ENCODE measurements around the gene CCDC110. TPM values are rescaled to one million over a fixed set of nuclear protein-coding genes. Genes with fewer than 3 reads are reported as not detected.

Gene CCDC110
- total and polyA plus RNA-seq, 2 of the 13 experiments (the other 11 are each of a cell fraction or from before 2014, with no cell fraction given), result not detected

DNA sequence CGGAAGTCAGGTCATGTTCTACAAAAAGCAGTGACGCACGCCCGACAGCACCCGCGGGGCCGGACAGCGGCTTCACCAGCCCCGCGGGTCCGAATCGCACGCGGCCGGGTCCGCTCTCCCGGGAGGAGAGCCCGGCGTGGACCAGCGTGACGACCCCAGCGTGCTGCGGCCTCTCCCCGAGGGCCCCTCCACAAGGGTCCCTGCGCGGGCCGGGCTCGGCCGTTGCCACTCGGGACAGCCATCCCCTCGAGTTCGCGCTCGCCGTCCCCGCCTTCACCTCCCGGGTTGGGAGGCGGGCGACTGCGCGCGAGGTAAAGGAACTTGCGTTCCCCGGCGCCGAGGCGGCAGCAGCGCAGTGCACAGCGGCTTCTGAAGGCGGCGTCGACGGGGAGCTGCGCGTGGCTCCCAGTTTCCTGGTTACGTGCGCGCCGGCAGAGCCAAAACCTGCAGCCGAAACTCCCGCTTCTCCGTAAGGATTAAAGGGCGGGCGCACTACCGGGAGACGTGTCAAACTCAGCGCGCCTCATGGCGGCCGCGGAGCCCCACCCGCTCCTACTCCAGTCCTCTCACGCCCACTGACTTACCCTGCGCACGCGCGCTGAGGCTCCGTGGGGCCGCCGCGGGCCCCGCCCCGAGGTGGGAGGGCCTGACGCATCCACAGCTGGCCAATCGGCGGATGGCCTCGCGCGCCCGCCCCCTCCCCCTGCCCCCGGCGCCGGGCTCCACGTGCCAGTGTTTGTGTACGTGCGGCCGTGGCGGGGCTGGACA lies 75.4 kb downstream of the CCDC110 start (continued):
- TF ChIP-seq HNRNPUL1 (IDR thresholded peaks at IDR 0.05; ENCODE audit: low read depth, low read length) (no peak), DPF2 (CRISPR knock-in tag; IDR thresholded peaks at IDR 0.05; ENCODE audit: borderline replicate concordance, low read depth) (no peak), ZNF589 (CRISPR knock-in tag; conservative IDR thresholded peaks at IDR 0.05) (peak; percentile 86), GATAD2A (CRISPR knock-in tag; IDR thresholded peaks at IDR 0.05) (peak; percentile 39; the same call in 1 of the 2 replicates), ZNF629 (CRISPR knock-in tag; conservative IDR thresholded peaks at IDR 0.05) (0 out of 2 replicates have a peak, but pooled peaks have one; percentile 11), ONECUT2 (CRISPR knock-in tag; IDR thresholded peaks at IDR 0.05) (peak; percentile 27; the same call in 1 of the 2 replicates), SRSF4 (IDR thresholded peaks at IDR 0.05; ENCODE audit: low read depth, low read length, poor library complexity, severe bottlenecking) (no peak), POLR2A (IDR thresholded peaks at IDR 0.05; ENCODE audit: insufficient read depth in 1 of 2, low read depth in 2 of 2, low read length in 2 of 2) (peak; percentile 5 to 52; a peak in 2 of 4 replicates), HDAC1 (CRISPR knock-in tag; IDR thresholded peaks at IDR 0.05) (peak; percentile 98), FLYWCH1 (CRISPR knock-in tag; IDR thresholded peaks at IDR 0.05) (peak; percentile 90), STAT5B (CRISPR knock-in tag; IDR thresholded peaks at IDR 0.05) (peak; percentile 17; the same call in 1 of the 2 replicates), BORCS8-MEF2B (CRISPR knock-in tag; IDR thresholded peaks at IDR 0.05) (peak; percentile 88), SAFB2 (CRISPR knock-in tag; IDR thresholded peaks at IDR 0.05; ENCODE audit: borderline replicate concordance, low read depth) (peak; percentile 82), NFATC3 (CRISPR knock-in tag; IDR thresholded peaks at IDR 0.05) (no peak), ZNF10 (CRISPR knock-in tag; IDR thresholded peaks at IDR 0.05; ENCODE audit: borderline replicate concordance, low read depth) (no peak), BRD4 (CRISPR knock-in tag; IDR thresholded peaks at IDR 0.05) (peak; percentile 63), ELF4 (CRISPR knock-in tag; IDR thresholded peaks at IDR 0.05; ENCODE audit: borderline replicate concordance) (peak; percentile 91), IRF2 (CRISPR knock-in tag; IDR thresholded peaks at IDR 0.05) (no peak; the same call in 1 of the 2 replicates), TCF12 (IDR thresholded peaks at IDR 0.05) (no peak), TCF12 (CRISPR knock-in tag; IDR thresholded peaks at IDR 0.05) (0 out of 2 replicates have a peak, but pooled peaks have one; percentile 52)
- TF ChIP-seq, protein P1, sequence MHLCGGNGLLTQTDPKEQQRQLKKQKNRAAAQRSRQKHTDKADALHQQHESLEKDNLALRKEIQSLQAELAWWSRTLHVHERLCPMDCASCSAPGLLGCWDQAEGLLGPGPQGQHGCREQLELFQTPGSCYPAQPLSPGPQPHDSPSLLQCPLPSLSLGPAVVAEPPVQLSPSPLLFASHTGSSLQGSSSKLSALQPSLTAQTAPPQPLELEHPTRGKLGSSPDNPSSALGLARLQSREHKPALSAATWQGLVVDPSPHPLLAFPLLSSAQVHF (CRISPR knock-in tag; IDR thresholded peaks at IDR 0.05), result peak; percentile 93
- TF ChIP-seq, protein P2, sequence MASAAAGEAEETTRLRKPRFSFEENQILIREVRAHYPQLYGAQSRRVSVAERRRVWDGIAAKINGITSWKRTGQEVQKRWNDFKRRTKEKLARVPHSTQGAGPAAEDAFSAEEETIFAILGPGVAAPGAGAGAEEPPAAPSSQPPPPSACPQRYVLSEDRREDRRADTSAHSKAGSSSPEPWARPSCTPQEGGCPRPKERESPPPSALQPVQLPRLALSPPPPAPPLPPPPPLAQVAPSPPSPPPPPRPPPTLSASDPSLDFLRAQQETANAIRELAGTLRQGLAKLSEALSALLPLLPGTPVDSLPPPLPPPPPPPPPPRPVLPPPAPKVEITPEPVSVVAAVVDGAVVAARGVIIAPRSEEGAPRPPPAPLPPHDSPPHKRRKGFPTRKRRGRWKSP (CRISPR knock-in tag; IDR thresholded peaks at IDR 0.05), result no peak; the same call in 1 of the 2 replicates
- TF ChIP-seq, protein P3, sequence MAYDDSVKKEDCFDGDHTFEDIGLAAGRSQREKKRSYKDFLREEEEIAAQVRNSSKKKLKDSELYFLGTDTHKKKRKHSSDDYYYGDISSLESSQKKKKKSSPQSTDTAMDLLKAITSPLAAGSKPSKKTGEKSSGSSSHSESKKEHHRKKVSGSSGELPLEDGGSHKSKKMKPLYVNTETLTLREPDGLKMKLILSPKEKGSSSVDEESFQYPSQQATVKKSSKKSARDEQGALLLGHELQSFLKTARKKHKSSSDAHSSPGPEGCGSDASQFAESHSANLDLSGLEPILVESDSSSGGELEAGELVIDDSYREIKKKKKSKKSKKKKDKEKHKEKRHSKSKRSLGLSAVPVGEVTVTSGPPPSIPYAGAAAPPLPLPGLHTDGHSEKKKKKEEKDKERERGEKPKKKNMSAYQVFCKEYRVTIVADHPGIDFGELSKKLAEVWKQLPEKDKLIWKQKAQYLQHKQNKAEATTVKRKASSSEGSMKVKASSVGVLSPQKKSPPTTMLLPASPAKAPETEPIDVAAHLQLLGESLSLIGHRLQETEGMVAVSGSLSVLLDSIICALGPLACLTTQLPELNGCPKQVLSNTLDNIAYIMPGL (CRISPR knock-in tag; IDR thresholded peaks at IDR 0.05; ENCODE audit: borderline replicate concordance in 1 of 2, low read depth in 1 of 2), result peak; percentile 57 to 69; a peak in 3 of 4 replicates
- TF ChIP-seq, protein P4, sequence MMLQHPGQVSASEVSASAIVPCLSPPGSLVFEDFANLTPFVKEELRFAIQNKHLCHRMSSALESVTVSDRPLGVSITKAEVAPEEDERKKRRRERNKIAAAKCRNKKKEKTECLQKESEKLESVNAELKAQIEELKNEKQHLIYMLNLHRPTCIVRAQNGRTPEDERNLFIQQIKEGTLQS (CRISPR knock-in tag; IDR thresholded peaks at IDR 0.05), result peak; percentile 61
- TF ChIP-seq, protein P5, sequence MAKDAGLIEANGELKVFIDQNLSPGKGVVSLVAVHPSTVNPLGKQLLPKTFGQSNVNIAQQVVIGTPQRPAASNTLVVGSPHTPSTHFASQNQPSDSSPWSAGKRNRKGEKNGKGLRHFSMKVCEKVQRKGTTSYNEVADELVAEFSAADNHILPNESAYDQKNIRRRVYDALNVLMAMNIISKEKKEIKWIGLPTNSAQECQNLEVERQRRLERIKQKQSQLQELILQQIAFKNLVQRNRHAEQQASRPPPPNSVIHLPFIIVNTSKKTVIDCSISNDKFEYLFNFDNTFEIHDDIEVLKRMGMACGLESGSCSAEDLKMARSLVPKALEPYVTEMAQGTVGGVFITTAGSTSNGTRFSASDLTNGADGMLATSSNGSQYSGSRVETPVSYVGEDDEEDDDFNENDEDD (CRISPR knock-in tag; IDR thresholded peaks at IDR 0.05; ENCODE audit: borderline replicate concordance), result peak; percentile 98
